NCI-H82 (cell line): ENCODE results near the gene MAP3K2.

Experiments used
- DNase-seq: peaks from one replicate; lab custom pipeline; 2025; lab: John Stamatoyannopoulos, UW

The MAP3K2 gene

GRCh38 chr2:127387655-127388422 is at the start of gene MAP3K2:
TSS of gene MAP3K2 (minus strand) at chr2:127387975. CDS start at chr2:127343129, 44,846 bp downstream.
- peak; percentile 96 for DNase-seq

- no peak for DNase-seq
Observed at GRCh38 chr2:127437056-127437455, 49.3 kb upstream of the MAP3K2 start.

- DNase-seq = no peak
Observed at GRCh38 chr2:127434515-127434914, 46.7 kb upstream of the MAP3K2 start.

- DNase-seq = no peak
Observed at GRCh38 chr2:127431408-127432023, 43.7 kb upstream of the MAP3K2 start.

- peak; percentile 88 for DNase-seq
Observed at GRCh38 chr2:127429844-127430425, 42.2 kb upstream of the MAP3K2 start.

- DNase-seq = no peak
Observed at GRCh38 chr2:127429291-127429690, 41.5 kb upstream of the MAP3K2 start.

GRCh38 chr2:127428815-127429109 is 41.0 kb upstream of the MAP3K2 start:
- DNase-seq = no peak

GRCh38 chr2:127428057-127428814 is 40.5 kb upstream of the MAP3K2 start:
- no peak for DNase-seq

GRCh38 chr2:127427376-127428056 is 39.7 kb upstream of the MAP3K2 start:
- DNase-seq = no peak

- DNase-seq = no peak
Observed at GRCh38 chr2:127426501-127427354, 39.0 kb upstream of the MAP3K2 start.

GRCh38 chr2:127425540-127426490 is 38.0 kb upstream of the MAP3K2 start:
- DNase-seq = no peak

- no peak for DNase-seq
Observed at GRCh38 chr2:127424598-127425520, 37.1 kb upstream of the MAP3K2 start.

- no peak for DNase-seq
Observed at GRCh38 chr2:127423880-127424279, 36.1 kb upstream of the MAP3K2 start.

- DNase-seq = peak; percentile 24
Observed at GRCh38 chr2:127423478-127423843, 35.7 kb upstream of the MAP3K2 start.

- DNase-seq = peak; percentile 70
Observed at GRCh38 chr2:127422559-127423477, 35.0 kb upstream of the MAP3K2 start.

- DNase-seq = no peak
Observed at GRCh38 chr2:127421871-127422558, 34.2 kb upstream of the MAP3K2 start.

- no peak for DNase-seq
Observed at GRCh38 chr2:127421116-127421800, 33.5 kb upstream of the MAP3K2 start.
